ENCODE data around the gene TRNP1.
"Not testable (repeated sequence)": the region's sequence is repeated elsewhere in the genome, so short reads cannot be mapped to it uniquely, and the experiment has no call there.

TRNP1 gene

GRCh38 chr1:26993237-26994019 lies at the start of gene TRNP1:
Gene TRNP1, plus strand, starts transcription at chr1:26993692. Its CDS starts 95 bp downstream, at chr1:26993787.
- DNase-seq, result peak in 1 of 2 experiments; percentile 59
- TF ChIP-seq POLR2A (IDR thresholded peaks at IDR 0.05; ENCODE audit: low read length) (no peak), GATA1 (IDR thresholded peaks at IDR 0.05; ENCODE audit: low read depth, low read length) (no peak)

GRCh38 chr1:26945138-26945537 lies 48.4 kb upstream of the TRNP1 start:
- no peak for TF ChIP-seq GATA1 (IDR thresholded peaks at IDR 0.05; ENCODE audit: low read depth, low read length)
- no peak for TF ChIP-seq POLR2A (IDR thresholded peaks at IDR 0.05; ENCODE audit: low read length)
- no peak for DNase-seq

GRCh38 chr1:26945728-26946127 lies 47.8 kb upstream of the TRNP1 start:
- DNase-seq, result no peak
- no peak for TF ChIP-seq GATA1 (IDR thresholded peaks at IDR 0.05; ENCODE audit: low read depth, low read length)
- no peak for TF ChIP-seq POLR2A (IDR thresholded peaks at IDR 0.05; ENCODE audit: low read length)

GRCh38 chr1:26946270-26946669 lies 47.2 kb upstream of the TRNP1 start:
- no peak for DNase-seq
- no peak for TF ChIP-seq GATA1 (IDR thresholded peaks at IDR 0.05; ENCODE audit: low read depth, low read length)

- not testable (repeated sequence) for DNase-seq
Observed at GRCh38 chr1:26948725-26949057, 44.8 kb upstream of the TRNP1 start.

GRCh38 chr1:26949266-26949925 lies 44.1 kb upstream of the TRNP1 start:
- DNase-seq, result no peak
- TF ChIP-seq GATA1 (IDR thresholded peaks at IDR 0.05; ENCODE audit: low read depth, low read length) (no peak), POLR2A (IDR thresholded peaks at IDR 0.05; ENCODE audit: low read length) (no peak)

GRCh38 chr1:26949926-26950319 lies 43.6 kb upstream of the TRNP1 start:
- no peak for DNase-seq
- TF ChIP-seq POLR2A (IDR thresholded peaks at IDR 0.05; ENCODE audit: low read length) (no peak), GATA1 (IDR thresholded peaks at IDR 0.05; ENCODE audit: low read depth, low read length) (no peak)

GRCh38 chr1:26950602-26951001 lies 42.9 kb upstream of the TRNP1 start:
- no peak for DNase-seq
- TF ChIP-seq GATA1 (IDR thresholded peaks at IDR 0.05; ENCODE audit: low read depth, low read length) (no peak), POLR2A (IDR thresholded peaks at IDR 0.05; ENCODE audit: low read length) (no peak)

GRCh38 chr1:26951216-26951615 lies 42.3 kb upstream of the TRNP1 start:
- no peak for TF ChIP-seq GATA1 (IDR thresholded peaks at IDR 0.05; ENCODE audit: low read depth, low read length)
- TF ChIP-seq POLR2A (IDR thresholded peaks at IDR 0.05; ENCODE audit: low read length), result no peak
- no peak for DNase-seq

GRCh38 chr1:26951821-26952497 lies 41.5 kb upstream of the TRNP1 start:
- TF ChIP-seq GATA1 (IDR thresholded peaks at IDR 0.05; ENCODE audit: low read depth, low read length), result no peak
- TF ChIP-seq POLR2A (IDR thresholded peaks at IDR 0.05; ENCODE audit: low read length), result no peak
- DNase-seq, result peak; percentile 26 to 53

GRCh38 chr1:26953374-26953773 lies 40.1 kb upstream of the TRNP1 start:
- TF ChIP-seq GATA1 (IDR thresholded peaks at IDR 0.05; ENCODE audit: low read depth, low read length) (no peak), POLR2A (IDR thresholded peaks at IDR 0.05; ENCODE audit: low read length) (no peak)
- DNase-seq, result no peak

- DNase-seq, result no peak
- TF ChIP-seq POLR2A (IDR thresholded peaks at IDR 0.05; ENCODE audit: low read length), result no peak
- no peak for TF ChIP-seq GATA1 (IDR thresholded peaks at IDR 0.05; ENCODE audit: low read depth, low read length)
Observed at GRCh38 chr1:26956321-26956720, 37.2 kb upstream of the TRNP1 start.

- DNase-seq, result no peak
- no peak for TF ChIP-seq GATA1 (IDR thresholded peaks at IDR 0.05; ENCODE audit: low read depth, low read length)
- no peak for TF ChIP-seq POLR2A (IDR thresholded peaks at IDR 0.05; ENCODE audit: low read length)
Observed at GRCh38 chr1:26957306-26957705, 36.2 kb upstream of the TRNP1 start.

- no peak for TF ChIP-seq POLR2A (IDR thresholded peaks at IDR 0.05; ENCODE audit: low read length)
- TF ChIP-seq GATA1 (IDR thresholded peaks at IDR 0.05; ENCODE audit: low read depth, low read length), result no peak
Observed at GRCh38 chr1:26959270-26959669, 34.2 kb upstream of the TRNP1 start.

More at GRCh38 chr1:26959270-26959669, 34.2 kb upstream of the TRNP1 start:
- DNase-seq, result no peak
